ENCODE data around the gene CTSF.
"Not testable (repeated sequence)": the region's sequence is repeated elsewhere in the genome, so short reads cannot be mapped to it uniquely, and the experiment has no call there.

The CTSF gene

GRCh38 chr11:66568124-66568916 is at the start of gene CTSF:
Gene CTSF (minus strand): TSS chr11:66568606. CDS start chr11:66568486, 120 bp downstream.
- DNase-seq (ENCODE audit: low spot score), result peak; percentile 90

- DNase-seq (ENCODE audit: low spot score), result no peak
These were observed 48.9 kb upstream of the CTSF start for GRCh38 chr11:66617155-66617834.

GRCh38 chr11:66616379-66617154 is 48.2 kb upstream of the CTSF start, which contains the start of gene RBM14:
Gene RBM14 (plus strand): TSS chr11:66616630. CDS start chr11:66616721, 91 bp downstream.
- DNase-seq (ENCODE audit: low spot score), result peak; percentile 99

GRCh38 chr11:66614073-66614472 is 45.7 kb upstream of the CTSF start:
- DNase-seq (ENCODE audit: low spot score), result no peak

- no peak for DNase-seq (ENCODE audit: low spot score)
These were observed 44.1 kb upstream of the CTSF start for GRCh38 chr11:66612458-66612857.

GRCh38 chr11:66609721-66610617 is 41.6 kb upstream of the CTSF start:
- DNase-seq (ENCODE audit: low spot score), result no peak

GRCh38 chr11:66607126-66607834 is 38.9 kb upstream of the CTSF start:
- DNase-seq (ENCODE audit: low spot score), result no peak

- DNase-seq (ENCODE audit: low spot score), result not testable (repeated sequence)
These were observed 38.2 kb upstream of the CTSF start for GRCh38 chr11:66606608-66607007.

- DNase-seq (ENCODE audit: low spot score), result no peak
These were observed 35.7 kb upstream of the CTSF start for GRCh38 chr11:66604155-66604554.

- no peak for DNase-seq (ENCODE audit: low spot score)
These were observed 34.7 kb upstream of the CTSF start for GRCh38 chr11:66603072-66603471.

- no peak for DNase-seq (ENCODE audit: low spot score)
These were observed 32.3 kb upstream of the CTSF start for GRCh38 chr11:66600631-66601233.

GRCh38 chr11:66600219-66600618 is 31.8 kb upstream of the CTSF start:
- no peak for DNase-seq (ENCODE audit: low spot score)

GRCh38 chr11:66598993-66599392 is 30.6 kb upstream of the CTSF start:
- DNase-seq (ENCODE audit: low spot score), result no peak

GRCh38 chr11:66595245-66595904 is 27.0 kb upstream of the CTSF start:
- DNase-seq (ENCODE audit: low spot score), result no peak

- DNase-seq (ENCODE audit: low spot score), result no peak
These were observed 25.2 kb upstream of the CTSF start for GRCh38 chr11:66593650-66594049.

GRCh38 chr11:66593303-66593635 is 24.9 kb upstream of the CTSF start:
- DNase-seq (ENCODE audit: low spot score), result no peak

- peak; percentile 93 for DNase-seq (ENCODE audit: low spot score)
These were observed 24.3 kb upstream of the CTSF start, which contains the start of the genes CCDC87 and CCS for GRCh38 chr11:66592457-66593302. Gene CCDC87 (minus strand): TSS chr11:66593063. CDS start chr11:66593015, 48 bp downstream. Gene CCS (plus strand): TSS chr11:66593185. CDS start chr11:66593262, 77 bp downstream.

- DNase-seq (ENCODE audit: low spot score), result no peak
These were observed 22.8 kb upstream of the CTSF start for GRCh38 chr11:66591175-66591574.
